Measurements from ENCODE around the gene MLPH. TPM values are rescaled to one million over a fixed set of nuclear protein-coding genes. Genes with fewer than 3 reads are reported as not detected.

Gene MLPH
- total and polyA plus RNA-seq, 2 of the 13 experiments (the other 11 are each of a cell fraction or from before 2014, with no cell fraction given) = 0.12 TPM; not detected in 1

GRCh38 chr2:237466211-237466610 lies 20.8 kb upstream of the MLPH start (continued):
- TF ChIP-seq HCFC1 (IDR thresholded peaks at IDR 0.05; ENCODE audit: low read depth, low read length) (no peak), NFAT5 (CRISPR knock-in tag; IDR thresholded peaks at IDR 0.05) (no peak), TOPORS (CRISPR knock-in tag; IDR thresholded peaks at IDR 0.05) (no peak)
- TF ChIP-seq, protein P1, sequence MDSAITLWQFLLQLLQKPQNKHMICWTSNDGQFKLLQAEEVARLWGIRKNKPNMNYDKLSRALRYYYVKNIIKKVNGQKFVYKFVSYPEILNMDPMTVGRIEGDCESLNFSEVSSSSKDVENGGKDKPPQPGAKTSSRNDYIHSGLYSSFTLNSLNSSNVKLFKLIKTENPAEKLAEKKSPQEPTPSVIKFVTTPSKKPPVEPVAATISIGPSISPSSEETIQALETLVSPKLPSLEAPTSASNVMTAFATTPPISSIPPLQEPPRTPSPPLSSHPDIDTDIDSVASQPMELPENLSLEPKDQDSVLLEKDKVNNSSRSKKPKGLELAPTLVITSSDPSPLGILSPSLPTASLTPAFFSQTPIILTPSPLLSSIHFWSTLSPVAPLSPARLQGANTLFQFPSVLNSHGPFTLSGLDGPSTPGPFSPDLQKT (CRISPR knock-in tag; IDR thresholded peaks at IDR 0.05; ENCODE audit: borderline replicate concordance) = no peak

GRCh38 chr2:237467447-237468179 lies 19.4 kb upstream of the MLPH start:
- H4K20me1 ChIP-seq (ENCODE audit: insufficient read depth, low read length) = no peaks in the 10 kb centered on the region
- FAIRE-seq (no peak), DNase-seq (ENCODE audit: low spot score) (no peak), ATAC-seq (no peak)
- 20% methylated on average over 5 of the region's 5 CpGs for WGBS (ENCODE audit: low lambda C conversion rate)
- no peaks in the 10 kb centered on the region for H3K4me1 ChIP-seq (ENCODE audit: insufficient read depth, low read length)
- ChIA-PET CTCF (ENCODE audit: low intra/inter-chr PET ratio, low total read pairs) (no interaction called here), POLR2A (no interaction called here)
- in situ Hi-C loops (cut with HindIII; ENCODE audit: extremely low pct_ligation_motif_present, low pct_unique_long_range_greater_than_20kb) (no loop called here), intact Hi-C loops (cut with micrococcal nuclease; ENCODE audit: unreplicated experiment) (no loop called here)
- H3K36me3 ChIP-seq (replicated peaks in 1 of 2; ENCODE audit: control insufficient read depth in 1 of 2, insufficient read depth in 2 of 2, low read length in 2 of 2) = no peaks in the 10 kb centered on the region
- H2AFZ ChIP-seq (ENCODE audit: low read length) = no peak overlapping the region
- H3K79me2 ChIP-seq (ENCODE audit: insufficient read depth, low read length) = no peaks in the 10 kb centered on the region
- H3K4me2 ChIP-seq (ENCODE audit: low read depth, low read length) = no peak overlapping the region
- no peak overlapping the region for H3K9ac ChIP-seq (ENCODE audit: insufficient read depth, low read depth, low read length)
- H3K4me3 ChIP-seq (replicated peaks in 1 of 3; ENCODE audit: insufficient read depth in 1 of 3, low read depth in 2 of 3, low read length in 3 of 3) = no peak overlapping the region
- H3K27me3 ChIP-seq (ENCODE audit: control insufficient read depth in 1 of 2, insufficient read depth in 2 of 2, low read length in 2 of 2) = peaks cover 0 to 7% of the 10 kb centered on the region in 2 experiments; a peak in 2 of 5 replicates
- BruUV-seq (replicated peaks) = no TSS peak
- H3K27ac ChIP-seq (ENCODE audit: extremely low read length, insufficient read depth, low read length) = no peak overlapping the region
- H3K9me3 ChIP-seq (ENCODE audit: low read length) = no peaks in the 10 kb centered on the region
- TF ChIP-seq, protein P2, sequence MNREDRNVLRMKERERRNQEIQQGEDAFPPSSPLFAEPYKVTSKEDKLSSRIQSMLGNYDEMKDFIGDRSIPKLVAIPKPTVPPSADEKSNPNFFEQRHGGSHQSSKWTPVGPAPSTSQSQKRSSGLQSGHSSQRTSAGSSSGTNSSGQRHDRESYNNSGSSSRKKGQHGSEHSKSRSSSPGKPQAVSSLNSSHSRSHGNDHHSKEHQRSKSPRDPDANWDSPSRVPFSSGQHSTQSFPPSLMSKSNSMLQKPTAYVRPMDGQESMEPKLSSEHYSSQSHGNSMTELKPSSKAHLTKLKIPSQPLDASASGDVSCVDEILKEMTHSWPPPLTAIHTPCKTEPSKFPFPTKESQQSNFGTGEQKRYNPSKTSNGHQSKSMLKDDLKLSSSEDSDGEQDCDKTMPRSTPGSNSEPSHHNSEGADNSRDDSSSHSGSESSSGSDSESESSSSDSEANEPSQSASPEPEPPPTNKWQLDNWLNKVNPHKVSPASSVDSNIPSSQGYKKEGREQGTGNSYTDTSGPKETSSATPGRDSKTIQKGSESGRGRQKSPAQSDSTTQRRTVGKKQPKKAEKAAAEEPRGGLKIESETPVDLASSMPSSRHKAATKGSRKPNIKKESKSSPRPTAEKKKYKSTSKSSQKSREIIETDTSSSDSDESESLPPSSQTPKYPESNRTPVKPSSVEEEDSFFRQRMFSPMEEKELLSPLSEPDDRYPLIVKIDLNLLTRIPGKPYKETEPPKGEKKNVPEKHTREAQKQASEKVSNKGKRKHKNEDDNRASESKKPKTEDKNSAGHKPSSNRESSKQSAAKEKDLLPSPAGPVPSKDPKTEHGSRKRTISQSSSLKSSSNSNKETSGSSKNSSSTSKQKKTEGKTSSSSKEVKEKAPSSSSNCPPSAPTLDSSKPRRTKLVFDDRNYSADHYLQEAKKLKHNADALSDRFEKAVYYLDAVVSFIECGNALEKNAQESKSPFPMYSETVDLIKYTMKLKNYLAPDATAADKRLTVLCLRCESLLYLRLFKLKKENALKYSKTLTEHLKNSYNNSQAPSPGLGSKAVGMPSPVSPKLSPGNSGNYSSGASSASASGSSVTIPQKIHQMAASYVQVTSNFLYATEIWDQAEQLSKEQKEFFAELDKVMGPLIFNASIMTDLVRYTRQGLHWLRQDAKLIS (CRISPR knock-in tag; IDR thresholded peaks at IDR 0.05) = no peak
- TF ChIP-seq MZF1 (CRISPR knock-in tag; IDR thresholded peaks at IDR 0.05; ENCODE audit: borderline replicate concordance) = no peak
- TF ChIP-seq ZBTB42 (CRISPR knock-in tag; IDR thresholded peaks at IDR 0.05) = no peak
- TF ChIP-seq CEBPB (IDR thresholded peaks at IDR 0.05; ENCODE audit: borderline replicate concordance, low read depth, low read length) = peak; percentile 71
- TF ChIP-seq, protein P3, sequence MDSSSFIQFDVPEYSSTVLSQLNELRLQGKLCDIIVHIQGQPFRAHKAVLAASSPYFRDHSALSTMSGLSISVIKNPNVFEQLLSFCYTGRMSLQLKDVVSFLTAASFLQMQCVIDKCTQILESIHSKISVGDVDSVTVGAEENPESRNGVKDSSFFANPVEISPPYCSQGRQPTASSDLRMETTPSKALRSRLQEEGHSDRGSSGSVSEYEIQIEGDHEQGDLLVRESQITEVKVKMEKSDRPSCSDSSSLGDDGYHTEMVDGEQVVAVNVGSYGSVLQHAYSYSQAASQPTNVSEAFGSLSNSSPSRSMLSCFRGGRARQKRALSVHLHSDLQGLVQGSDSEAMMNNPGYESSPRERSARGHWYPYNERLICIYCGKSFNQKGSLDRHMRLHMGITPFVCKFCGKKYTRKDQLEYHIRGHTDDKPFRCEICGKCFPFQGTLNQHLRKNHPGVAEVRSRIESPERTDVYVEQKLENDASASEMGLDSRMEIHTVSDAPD (CRISPR knock-in tag; IDR thresholded peaks at IDR 0.05) = no peak
- no peak for TF ChIP-seq PLRG1 (conservative IDR thresholded peaks at IDR 0.05)
- TF ChIP-seq HOXD1 (CRISPR knock-in tag; IDR thresholded peaks at IDR 0.05) = no peak
